OCI-LY1 (cell line): ENCODE measurements around the gene ZSWIM1.

Experiments
- CTCF ChIP-seq: fragments of 200-600 bp; sonication (generic), shearing (Covaris generic); IDR thresholded peaks from 2 replicates; pipeline ENCODE4 v1.5.1; 2017; ENCODE audit warnings: mild to moderate bottlenecking, antibody characterized with exemption, low read length, moderate library complexity, mixed read lengths
- EZH2 ChIP-seq: fragments of 200-600 bp; sonication (generic), shearing (Covaris generic); IDR thresholded peaks from 2 replicates; pipeline ENCODE4 v1.8.0; 2017; ENCODE audit warnings: borderline replicate concordance, mixed run types, mild to moderate bottlenecking, antibody characterized with exemption, low read length, moderate library complexity, mixed read lengths

GRCh38 chr20:45866454-45866853, 14.6 kb upstream of the ZSWIM1 start:
- TF ChIP-seq CTCF (no peak), EZH2 (no peak)
